Stomach (tissue), 4 donors: Measurements from ENCODE around the gene ARHGAP29.

Experiments used
- POLR2A ChIP-seq, 4 donors: fragments of 450-650 bp; IDR thresholded peaks; one replicate each; pipeline ENCODE4 v1.6.1; 2016; ENCODE audit warnings: antibody characterized with exemption in 4 of 4, control low read depth in 2 of 4, mild to moderate bottlenecking in 1 of 4, moderate library complexity in 1 of 4
- POLR2AphosphoS5 ChIP-seq, 3 donors: sonication (generic); formaldehyde crosslinking; IDR thresholded peaks; one replicate each; pipeline ENCODE4 v1.6.1; 2016; ENCODE audit warnings: antibody characterized with exemption in 3 of 3
- TF ChIP-seq, protein P1 (sequence below), 7 experiments: fragments of 450-650 bp in 4 of 7; fragments of 200-600 bp in 3 of 7; sonication (generic) in 3 of 7; IDR thresholded peaks; one replicate each; pipeline ENCODE4 v1.5.1; 2016 to 2019; ENCODE audit warnings: antibody characterized with exemption in 7 of 7, control low read depth in 2 of 7, mild to moderate bottlenecking in 1 of 7

DNA sequence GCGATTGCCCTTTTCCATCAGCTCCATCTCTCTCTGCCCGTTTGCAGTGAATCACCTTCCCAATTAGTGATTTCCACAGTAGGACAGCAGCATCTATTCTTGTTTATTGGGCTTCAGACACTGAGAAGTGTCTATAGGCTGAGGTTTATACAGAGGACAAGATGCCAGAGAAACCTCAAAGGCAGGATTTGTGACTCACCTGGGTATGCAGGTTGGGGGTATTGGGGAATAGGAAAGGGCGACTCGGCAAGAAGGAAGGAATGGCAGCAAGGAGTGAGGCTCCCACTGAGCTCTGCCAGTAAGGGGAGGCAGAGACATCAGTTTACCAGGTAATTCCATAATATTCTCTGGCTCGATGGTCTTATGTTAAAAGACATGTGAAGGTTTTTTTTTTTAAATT, 91.1 kb downstream of the ARHGAP29 start:
- TF ChIP-seq, protein P1, sequence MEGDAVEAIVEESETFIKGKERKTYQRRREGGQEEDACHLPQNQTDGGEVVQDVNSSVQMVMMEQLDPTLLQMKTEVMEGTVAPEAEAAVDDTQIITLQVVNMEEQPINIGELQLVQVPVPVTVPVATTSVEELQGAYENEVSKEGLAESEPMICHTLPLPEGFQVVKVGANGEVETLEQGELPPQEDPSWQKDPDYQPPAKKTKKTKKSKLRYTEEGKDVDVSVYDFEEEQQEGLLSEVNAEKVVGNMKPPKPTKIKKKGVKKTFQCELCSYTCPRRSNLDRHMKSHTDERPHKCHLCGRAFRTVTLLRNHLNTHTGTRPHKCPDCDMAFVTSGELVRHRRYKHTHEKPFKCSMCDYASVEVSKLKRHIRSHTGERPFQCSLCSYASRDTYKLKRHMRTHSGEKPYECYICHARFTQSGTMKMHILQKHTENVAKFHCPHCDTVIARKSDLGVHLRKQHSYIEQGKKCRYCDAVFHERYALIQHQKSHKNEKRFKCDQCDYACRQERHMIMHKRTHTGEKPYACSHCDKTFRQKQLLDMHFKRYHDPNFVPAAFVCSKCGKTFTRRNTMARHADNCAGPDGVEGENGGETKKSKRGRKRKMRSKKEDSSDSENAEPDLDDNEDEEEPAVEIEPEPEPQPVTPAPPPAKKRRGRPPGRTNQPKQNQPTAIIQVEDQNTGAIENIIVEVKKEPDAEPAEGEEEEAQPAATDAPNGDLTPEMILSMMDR (IDR thresholded peaks at IDR 0.05), result no peak
- TF ChIP-seq POLR2A (IDR thresholded peaks at IDR 0.05) (no peak), POLR2AphosphoS5 (IDR thresholded peaks at IDR 0.05) (no peak)
